Activated CD4-positive, alpha-beta T cell treated with anti-CD3 and anti-CD28 coated beads for 24 hours (primary cell): ENCODE results near the gene HAAO.

Source experiments
- DNase-seq, 2 donors: peaks; one replicate each; pipeline ENCODE4 v3.0.0-alpha.2; 2020; ENCODE audit warnings: low read depth in 2 of 2

Gene HAAO

GRCh38 chr2:42768706-42769256 is 23.6 kb downstream of the HAAO start:
- DNase-seq = no peak

GRCh38 chr2:42767899-42768705 is 24.3 kb downstream of the HAAO start:
- no peak for DNase-seq

DNA sequence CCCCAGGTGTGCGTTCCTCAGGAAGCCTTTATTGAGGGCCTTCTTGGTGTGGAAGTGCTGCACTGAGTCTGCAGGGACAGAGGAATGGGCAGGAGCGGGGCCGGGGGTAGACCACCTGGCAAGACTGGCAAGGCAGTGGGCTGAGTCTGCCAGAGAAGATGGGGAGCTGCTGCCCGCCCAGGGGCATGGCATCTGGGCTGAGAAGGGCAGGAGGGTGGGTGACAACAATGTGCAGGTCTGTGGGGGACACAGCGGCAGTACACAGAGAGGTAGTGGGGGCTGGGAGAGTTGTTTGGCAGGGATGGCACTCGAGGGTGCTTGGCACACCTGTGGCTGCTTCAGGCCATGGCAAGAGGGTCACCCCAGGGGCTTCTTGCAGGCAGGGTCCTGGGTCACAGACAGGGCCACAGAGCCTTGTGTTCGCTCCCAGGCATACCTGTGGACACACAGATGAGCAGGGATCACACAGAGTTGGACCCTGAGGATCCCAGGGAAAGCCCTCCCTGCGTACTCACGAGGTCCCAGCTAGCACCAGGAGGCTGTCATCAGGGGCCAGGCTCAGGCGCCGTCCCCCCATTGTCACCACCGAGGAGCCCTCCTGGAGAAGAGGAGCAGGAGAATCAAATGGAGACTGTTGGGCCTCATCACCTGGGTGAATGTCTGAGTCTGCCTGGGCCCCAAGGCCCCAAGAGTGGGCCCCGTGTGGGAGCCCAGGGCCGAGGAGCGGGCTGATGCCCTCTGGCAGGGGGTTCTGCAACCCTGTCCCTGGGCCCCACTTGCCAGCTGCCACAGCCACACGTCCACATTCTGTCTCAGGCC is 25.1 kb downstream of the HAAO start:
- DNase-seq = no peak

- DNase-seq = no peak
Measured at GRCh38 chr2:42765686-42766085, 26.7 kb downstream of the HAAO start.

DNA sequence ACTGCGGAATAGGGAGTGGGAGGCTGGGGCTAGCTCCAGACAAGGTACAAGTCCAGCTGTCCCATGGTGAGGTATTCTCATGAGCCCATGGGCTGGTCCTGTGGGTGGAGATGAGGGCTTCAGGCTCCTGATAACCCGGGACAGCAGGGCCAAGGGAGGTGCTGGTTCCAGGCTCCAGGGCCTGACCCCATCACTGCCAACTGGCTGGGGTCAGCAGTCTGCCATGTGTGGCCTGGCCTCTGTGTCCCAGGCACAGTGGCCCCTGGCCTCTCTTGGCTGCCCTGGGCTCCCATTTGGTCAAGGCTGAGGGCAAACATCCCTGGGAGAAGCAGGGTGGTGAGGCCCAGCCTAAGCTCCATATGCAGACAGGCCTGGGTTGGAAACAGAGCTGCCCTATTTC is 27.5 kb downstream of the HAAO start:
- no peak for DNase-seq

GRCh38 chr2:42764096-42764495 is 28.3 kb downstream of the HAAO start, which contains the start of gene OXER1:
OXER1 (minus strand) TSS chr2:42764135; CDS start chr2:42764062, 73 bp downstream.
- DNase-seq = no peak

- DNase-seq = no peak
Measured at GRCh38 chr2:42762823-42763804, 29.3 kb downstream of the HAAO start.

GRCh38 chr2:42762155-42762554 is 30.2 kb downstream of the HAAO start:
- DNase-seq = no peak

DNA sequence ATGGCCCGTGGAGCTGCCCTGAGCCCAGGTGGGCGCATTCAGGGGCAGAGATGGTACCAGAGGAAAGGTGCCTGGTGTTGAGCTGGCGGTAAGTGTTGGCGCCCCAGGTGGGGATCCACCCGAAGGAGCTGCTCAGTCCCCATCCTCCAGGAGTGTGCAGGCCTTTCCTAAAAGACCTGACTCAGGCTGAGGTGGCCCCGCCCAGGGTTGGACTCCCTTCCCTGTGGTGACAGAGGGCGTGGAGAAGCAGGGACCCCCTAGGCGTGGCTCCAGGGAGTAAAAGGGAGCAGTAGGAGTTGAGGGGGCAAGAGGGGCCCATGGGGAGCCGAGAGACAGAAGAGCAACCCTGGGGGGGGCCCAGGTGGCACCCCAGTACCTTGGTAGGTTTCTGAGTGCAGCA is 30.8 kb downstream of the HAAO start:
- no peak for DNase-seq

GRCh38 chr2:42758751-42759150 is 33.6 kb downstream of the HAAO start:
- no peak for DNase-seq

GRCh38 chr2:42757981-42758740 is 34.2 kb downstream of the HAAO start:
- no peak for DNase-seq

DNA sequence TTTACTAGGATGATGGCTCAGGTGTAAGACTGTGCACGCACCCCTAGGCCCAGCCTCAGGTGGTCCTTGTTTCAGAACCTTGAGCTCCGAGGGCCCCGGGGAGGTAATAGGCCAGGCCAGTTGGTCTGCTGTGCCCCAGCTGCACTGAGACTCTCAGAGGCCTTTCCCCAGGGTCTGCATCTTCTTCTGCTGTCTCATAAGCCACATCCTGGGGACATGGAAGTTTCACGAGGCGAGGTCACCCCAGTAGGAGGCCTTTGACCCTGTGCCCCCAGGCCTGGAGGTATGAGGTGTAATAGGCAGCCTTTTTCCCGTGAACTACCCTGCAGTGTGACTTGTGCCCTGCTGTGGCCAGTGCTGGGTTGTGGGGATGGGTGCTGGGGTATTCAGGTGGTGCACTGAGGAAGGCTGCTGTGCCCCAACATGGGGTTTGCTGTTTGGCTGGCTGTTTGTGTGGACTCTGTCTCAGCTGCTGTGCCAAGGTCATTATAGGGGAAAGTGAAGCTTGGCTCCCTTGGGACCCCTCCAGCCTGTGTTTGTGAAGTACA is 35.3 kb downstream of the HAAO start:
- no peak for DNase-seq

DNA sequence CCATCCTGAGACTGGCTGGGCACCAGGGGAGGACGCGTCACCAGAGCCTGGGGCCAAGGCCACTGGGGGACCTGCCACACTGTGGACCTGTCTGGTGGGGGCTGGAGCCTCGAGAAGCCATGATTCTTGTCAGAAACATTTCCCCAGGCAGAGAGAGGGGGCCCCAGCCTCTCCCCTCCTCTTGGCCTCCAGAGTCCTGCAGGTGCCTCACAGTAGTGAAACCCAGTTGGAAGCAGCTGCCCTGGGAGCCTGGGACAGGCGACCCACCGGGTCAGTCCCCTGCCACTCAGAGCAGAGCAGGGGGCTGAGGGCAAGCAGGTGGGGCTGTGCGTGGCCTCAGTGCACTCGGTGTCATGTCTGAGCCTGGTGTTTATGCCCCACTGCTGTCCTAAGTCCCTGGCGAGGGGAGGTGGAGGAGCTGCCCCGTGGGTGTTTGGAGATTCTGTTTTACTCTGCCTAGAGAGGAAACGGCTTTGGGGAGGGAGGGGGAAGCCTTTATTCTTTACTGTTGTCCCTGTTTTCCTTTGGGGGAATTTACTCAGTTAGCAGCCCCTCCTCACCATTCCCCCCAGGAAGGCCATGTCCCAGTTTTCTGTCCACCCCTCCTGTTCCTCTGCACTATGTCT is 36.1 kb downstream of the HAAO start:
- DNase-seq = no peak

GRCh38 chr2:42755191-42755880 is 37.0 kb downstream of the HAAO start:
- DNase-seq = no peak

DNA sequence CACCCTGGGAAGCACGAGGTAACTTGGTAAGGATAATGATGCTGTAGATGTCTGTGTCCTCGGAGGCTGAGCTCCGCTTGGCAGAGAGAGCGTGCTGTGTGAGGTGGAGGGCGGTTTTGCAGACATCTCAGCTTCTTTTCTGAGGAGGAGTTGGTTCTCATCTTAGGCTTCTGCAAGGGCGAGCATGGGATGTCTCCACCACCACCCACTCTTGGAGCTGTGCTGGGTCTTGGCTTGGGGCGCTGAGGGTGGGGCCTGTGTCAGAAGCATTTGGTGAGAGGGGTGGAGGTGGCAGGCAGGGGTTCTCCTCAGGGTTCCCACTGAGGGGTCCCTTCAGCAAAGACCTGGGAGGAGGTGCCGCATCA is 37.6 kb downstream of the HAAO start:
- no peak for DNase-seq

DNA sequence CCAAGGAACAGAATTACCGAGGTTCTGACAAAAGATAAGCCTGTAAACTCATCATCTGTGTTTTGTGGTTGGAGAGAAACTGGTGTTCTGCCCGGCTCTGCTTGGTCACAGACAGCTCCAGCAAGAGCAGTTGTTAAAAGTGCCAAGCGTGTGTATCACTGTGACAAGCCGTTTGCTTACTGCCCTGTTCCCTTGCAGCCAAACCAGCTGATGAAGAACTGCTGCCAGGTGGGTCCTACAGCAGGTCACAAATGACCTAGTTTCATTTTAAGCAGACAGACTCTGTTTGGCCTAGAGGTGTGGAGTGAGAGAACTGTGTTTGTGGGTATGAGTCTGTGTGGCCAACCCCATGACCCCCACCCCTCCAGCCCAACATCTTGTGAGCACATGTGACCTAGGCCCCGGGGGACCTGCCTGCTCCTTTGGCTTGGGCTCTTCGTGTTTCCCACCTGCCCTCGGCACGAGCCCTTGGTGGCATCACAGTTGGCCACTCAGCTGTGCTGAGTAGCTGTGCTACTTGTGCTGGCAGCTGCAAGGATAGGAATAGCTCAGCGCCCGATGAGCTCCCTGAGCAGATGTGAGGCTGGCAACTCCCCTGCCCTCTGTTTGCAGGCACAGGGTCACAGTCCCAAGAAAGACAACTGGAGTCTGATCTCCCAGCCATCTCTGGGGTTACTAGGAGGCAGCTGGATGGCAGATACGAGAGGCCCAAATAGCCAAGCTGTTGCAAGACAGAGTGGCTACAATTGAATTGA is 38.2 kb downstream of the HAAO start:
- DNase-seq = no peak

- DNase-seq = no peak
Measured at GRCh38 chr2:42752816-42753813, 39.3 kb downstream of the HAAO start.
